Measurements from ENCODE around the gene MAP2K4. TPM values are rescaled to one million over a fixed set of nuclear protein-coding genes. Genes with fewer than 3 reads are reported as not detected.

The MAP2K4 gene
- total RNA-seq, 4 donors from 2014 or later, result 17.6 to 28.6 (median 24.0) TPM

GRCh38 chr17:12037970-12038369 lies 17.3 kb downstream of the MAP2K4 start:
- Histone ChIP-seq H3K4me1 (peaks cover 0 to 13% (median 3%) of the 10 kb centered on the region in 4 donors), H3K4me3 (no peak overlapping the region), H3K27ac (no peak overlapping the region), H3K27me3 (no peaks in the 10 kb centered on the region), H3K36me3 (peaks cover 0 to 7% (median 0%) of the 10 kb centered on the region in 3 donors), H3K9me3 (no peaks in the 10 kb centered on the region)
- TF ChIP-seq CTCF (IDR thresholded peaks at IDR 0.05) (no peak), EP300 (IDR thresholded peaks at IDR 0.05) (no peak)
- DNase-seq (ENCODE audit: low spot score in 2 of 2), result no peak
- WGBS, 2 donors, result 47 to 50% methylated on average over 2 of the region's 2 CpGs

GRCh38 chr17:12040478-12040877 lies 19.8 kb downstream of the MAP2K4 start:
- TF ChIP-seq CTCF (IDR thresholded peaks at IDR 0.05) (no peak), EP300 (IDR thresholded peaks at IDR 0.05) (no peak), POLR2A (IDR thresholded peaks at IDR 0.05) (no peak)
- 87 to 90% methylated on average over 3 of the region's 3 CpGs for WGBS, 2 donors
- H3K9me3 ChIP-seq, result no peaks in the 10 kb centered on the region
- no peak for DNase-seq (ENCODE audit: low spot score in 2 of 2)
- no peak overlapping the region for H3K4me3 ChIP-seq
- no peaks in the 10 kb centered on the region for H3K36me3 ChIP-seq
- H3K27ac ChIP-seq, result no peak overlapping the region
- H3K4me1 ChIP-seq, result peaks cover 0 to 19% (median 3%) of the 10 kb centered on the region in 4 donors
- H3K27me3 ChIP-seq, result no peaks in the 10 kb centered on the region

- Histone ChIP-seq H3K27ac (no peak overlapping the region), H3K36me3 (no peaks in the 10 kb centered on the region), H3K27me3 (no peaks in the 10 kb centered on the region), H3K9me3 (no peaks in the 10 kb centered on the region), H3K4me3 (no peak overlapping the region), H3K4me1 (peaks cover 0 to 25% (median 5%) of the 10 kb centered on the region in 4 donors)
- TF ChIP-seq CTCF (IDR thresholded peaks at IDR 0.05) (no peak), EP300 (IDR thresholded peaks at IDR 0.05) (no peak), POLR2A (IDR thresholded peaks at IDR 0.05) (no peak)
- WGBS, 2 donors, result 45 to 47% methylated on average over 3 of the region's 3 CpGs
- no peak for DNase-seq (ENCODE audit: low spot score in 2 of 2)
These were observed 20.6 kb downstream of the MAP2K4 start for GRCh38 chr17:12041312-12041711.

GRCh38 chr17:12043702-12044101 lies 23.0 kb downstream of the MAP2K4 start:
- peaks cover 0 to 38% (median 20%) of the 10 kb centered on the region in 4 donors for H3K4me1 ChIP-seq
- whole genome bisulfite sequencing, 2 donors, result 96% methylated on average over 6 of the region's 6 CpGs
- no peak overlapping the region for H3K27ac ChIP-seq
- no peaks in the 10 kb centered on the region for H3K9me3 ChIP-seq
- no peak for TF ChIP-seq POLR2A (IDR thresholded peaks at IDR 0.05)
- no peak for TF ChIP-seq CTCF (IDR thresholded peaks at IDR 0.05)
- TF ChIP-seq EP300 (IDR thresholded peaks at IDR 0.05), result no peak
- DNase-seq (ENCODE audit: low spot score in 2 of 2), result no peak
- H3K36me3 ChIP-seq, result no peaks in the 10 kb centered on the region
- no peaks in the 10 kb centered on the region for H3K27me3 ChIP-seq
- H3K4me3 ChIP-seq, result no peak overlapping the region

- Histone ChIP-seq H3K27ac (no peak overlapping the region), H3K4me1 (peaks cover 0 to 44% (median 17%) of the 10 kb centered on the region in 4 donors), H3K36me3 (no peaks in the 10 kb centered on the region), H3K4me3 (no peak overlapping the region), H3K9me3 (no peaks in the 10 kb centered on the region), H3K27me3 (no peaks in the 10 kb centered on the region)
- no peak for DNase-seq (ENCODE audit: low spot score in 2 of 2)
- TF ChIP-seq CTCF (IDR thresholded peaks at IDR 0.05) (no peak), POLR2A (IDR thresholded peaks at IDR 0.05) (no peak), EP300 (IDR thresholded peaks at IDR 0.05) (no peak)
- 26 to 30% methylated on average over 2 of the region's 2 CpGs for WGBS, 2 donors
These were observed 26.1 kb downstream of the MAP2K4 start for GRCh38 chr17:12046786-12047185.
